Measurements from ENCODE around the gene KLHL25. TPM values are rescaled to one million over a fixed set of nuclear protein-coding genes. Genes with fewer than 3 reads are reported as not detected.
A peak's percentile ranks its signal among the peaks of the same experiment; 100 is the strongest.

The KLHL25 gene, protein sequence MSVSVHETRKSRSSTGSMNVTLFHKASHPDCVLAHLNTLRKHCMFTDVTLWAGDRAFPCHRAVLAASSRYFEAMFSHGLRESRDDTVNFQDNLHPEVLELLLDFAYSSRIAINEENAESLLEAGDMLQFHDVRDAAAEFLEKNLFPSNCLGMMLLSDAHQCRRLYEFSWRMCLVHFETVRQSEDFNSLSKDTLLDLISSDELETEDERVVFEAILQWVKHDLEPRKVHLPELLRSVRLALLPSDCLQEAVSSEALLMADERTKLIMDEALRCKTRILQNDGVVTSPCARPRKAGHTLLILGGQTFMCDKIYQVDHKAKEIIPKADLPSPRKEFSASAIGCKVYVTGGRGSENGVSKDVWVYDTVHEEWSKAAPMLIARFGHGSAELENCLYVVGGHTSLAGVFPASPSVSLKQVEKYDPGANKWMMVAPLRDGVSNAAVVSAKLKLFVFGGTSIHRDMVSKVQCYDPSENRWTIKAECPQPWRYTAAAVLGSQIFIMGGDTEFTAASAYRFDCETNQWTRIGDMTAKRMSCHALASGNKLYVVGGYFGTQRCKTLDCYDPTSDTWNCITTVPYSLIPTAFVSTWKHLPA
- 1 to 10 TPM; 5.3 to 5.7 TPM for total RNA-seq

DNA sequence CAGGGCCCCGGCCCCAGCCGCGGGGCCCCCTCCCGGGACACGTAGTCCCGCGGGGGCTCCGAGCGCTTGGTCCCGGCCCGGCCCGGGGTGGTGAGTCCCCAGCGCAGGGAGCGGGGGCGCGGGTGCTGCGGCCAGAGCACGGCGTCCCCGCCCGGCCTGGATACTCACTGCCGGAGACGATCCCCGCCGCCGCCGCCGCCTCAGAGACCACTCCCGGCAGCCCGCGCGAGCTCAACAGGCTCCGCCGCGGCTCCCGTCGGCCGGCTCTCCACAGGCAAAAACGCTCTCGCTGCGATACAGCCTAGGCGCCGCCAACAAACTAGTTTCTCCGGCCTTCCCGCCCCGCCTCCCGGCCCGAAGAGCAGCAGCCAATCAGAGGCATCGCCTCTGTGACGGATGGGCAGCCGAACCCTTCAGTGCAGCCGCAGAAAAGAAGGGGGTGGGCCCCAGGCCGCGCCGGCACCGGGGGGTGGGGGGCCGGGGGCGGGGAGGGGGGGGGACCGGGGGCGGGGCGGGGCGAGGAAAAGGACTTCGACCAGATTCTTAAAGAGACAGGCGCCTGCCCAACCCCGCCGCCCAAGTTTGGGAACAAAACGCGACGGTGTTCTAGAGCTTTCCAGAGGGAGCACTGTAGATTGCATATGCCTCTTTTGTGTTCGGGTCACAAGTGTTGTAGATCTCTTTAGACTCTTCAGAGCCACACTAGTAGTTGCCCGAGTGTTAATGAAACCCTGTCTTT is at the start of gene KLHL25:
Gene KLHL25, minus strand, starts transcription at position 328 of the 739 bp plus-strand sequence. CDS start 25,115 bp downstream, outside the sequence.
- DNase-seq = peak; percentile 95
- ChIA-PET POLR2A (interaction anchor here (1.5 kb wide), 1 partner anchor 148 kb away, joined by 3 read pairs; no protein-coding TSS in a partner anchor), CTCF (interaction anchor here (1.0 to 1.5 kb wide), 2 partner anchors 45 to 60 kb away, joined by 3 to 4 read pairs; no protein-coding TSS in a partner anchor)
- H3K36me3 Mint-ChIP-seq = no peaks in the 10 kb centered on the region
- H3K9me3 Mint-ChIP-seq = no peaks in the 10 kb centered on the region
- peaks cover 32% of the 10 kb centered on the region for H3K4me1 Mint-ChIP-seq (ENCODE audit: low read depth)
- peak within 1 kb of the TSS; percentile 74 for H3K27ac Mint-ChIP-seq
- H3K27me3 Mint-ChIP-seq = no peaks in the 10 kb centered on the region
- peak within 1 kb of the TSS; percentile 90 for H3K4me3 Mint-ChIP-seq
- intact Hi-C loops (cut with micrococcal nuclease) = loop anchor here (1.0 to 5.0 kb wide), 5 partner anchors 46 to 812 kb away; partner anchors contain the start of genes AKAP13 and PDE8A

- intact Hi-C loops (cut with micrococcal nuclease) = loop anchor here (1.0 to 5.0 kb wide), 4 partner anchors 46 to 354 kb away; partner anchors contain the start of gene KLHL25
- ChIA-PET CTCF (interaction anchor here (0.5 to 6.6 kb wide), 26 partner anchors 8 to 545 kb away, joined by 3 to 92 read pairs (median 5); no protein-coding TSS in a partner anchor), POLR2A (no interaction called here)
- Mint-ChIP-seq H3K27me3 (peaks cover 5% of the 10 kb centered on the region), H3K4me1 (ENCODE audit: low read depth) (peaks cover 3% of the 10 kb centered on the region), H3K27ac (no peak overlapping the region), H3K9me3 (no peaks in the 10 kb centered on the region), H3K4me3 (no peak overlapping the region), H3K36me3 (no peaks in the 10 kb centered on the region)
- DNase-seq = no peak
Observed at GRCh38 chr15:85840802-85841152, 46.1 kb upstream of the KLHL25 start.

DNA sequence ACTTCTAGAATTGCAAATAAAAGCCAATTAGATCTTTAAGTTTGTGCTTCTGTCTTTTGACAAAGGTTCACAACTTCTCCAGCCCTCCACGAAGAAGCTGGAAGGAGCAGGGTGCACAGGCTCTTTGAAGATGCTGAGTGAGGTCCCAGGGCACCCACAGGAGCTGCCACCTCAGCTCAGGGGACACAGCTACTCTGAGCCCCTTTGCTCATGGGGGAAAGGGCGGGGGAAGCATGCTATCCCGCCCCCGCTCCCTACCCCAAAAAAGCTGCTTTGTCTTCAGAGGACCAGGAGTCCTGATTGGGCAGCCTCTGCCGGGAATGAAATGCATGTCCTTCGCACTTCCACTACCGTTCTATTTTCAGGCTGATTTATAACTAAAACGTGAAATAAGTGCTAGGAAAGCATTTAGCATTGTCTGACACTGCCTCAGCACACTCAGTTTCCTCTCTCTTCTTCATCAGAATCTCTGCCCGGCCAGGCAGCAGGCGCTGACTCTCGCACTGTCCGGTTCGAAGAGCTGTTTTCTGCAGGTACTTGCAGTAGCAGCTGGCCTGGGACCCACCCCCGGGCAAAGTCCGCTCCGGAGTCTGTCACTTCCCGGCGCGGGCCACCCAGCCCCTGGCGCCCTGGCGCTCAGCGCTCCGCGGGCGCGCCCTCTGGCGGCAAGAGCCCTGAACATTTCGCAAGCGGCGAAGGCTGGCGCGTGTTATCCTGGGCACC is 45.5 kb upstream of the KLHL25 start:
- peaks cover 5% of the 10 kb centered on the region for H3K27me3 Mint-ChIP-seq
- H3K9me3 Mint-ChIP-seq = no peaks in the 10 kb centered on the region
- ChIA-PET CTCF (interaction anchor here (0.6 to 6.6 kb wide), 32 partner anchors 10 to 544 kb away, joined by 3 to 92 read pairs (median 4); partner anchors contain the start of gene KLHL25), POLR2A (no interaction called here)
- peaks cover 3% of the 10 kb centered on the region for H3K4me1 Mint-ChIP-seq (ENCODE audit: low read depth)
- H3K27ac Mint-ChIP-seq = no peak overlapping the region
- no peaks in the 10 kb centered on the region for H3K36me3 Mint-ChIP-seq
- peak overlapping the region; percentile 54 for H3K4me3 Mint-ChIP-seq
- DNase-seq = peak; percentile 88
- intact Hi-C loops (cut with micrococcal nuclease) = loop anchor here (1.0 to 5.0 kb wide), 4 partner anchors 45 to 354 kb away; partner anchors contain the start of gene KLHL25

- POLR2A ChIA-PET = no interaction called here
- H3K4me1 Mint-ChIP-seq (ENCODE audit: low read depth) = peaks cover 3% of the 10 kb centered on the region
- CTCF ChIA-PET = interaction anchor here (0.8 to 6.6 kb wide), 24 partner anchors 9 to 543 kb away, joined by 3 to 92 read pairs (median 4); partner anchors contain the start of gene KLHL25
- no peaks in the 10 kb centered on the region for H3K9me3 Mint-ChIP-seq
- peaks cover 3% of the 10 kb centered on the region for H3K27me3 Mint-ChIP-seq
- intact Hi-C loops (cut with micrococcal nuclease) = loop anchor here (1.0 to 10.0 kb wide), 5 partner anchors 45 to 545 kb away; partner anchors contain the start of gene KLHL25
- DNase-seq = no peak
- no peaks in the 10 kb centered on the region for H3K36me3 Mint-ChIP-seq
- H3K27ac Mint-ChIP-seq = no peak overlapping the region
- H3K4me3 Mint-ChIP-seq = no peak overlapping the region
Observed at GRCh38 chr15:85839643-85840042, 44.9 kb upstream of the KLHL25 start.

DNA sequence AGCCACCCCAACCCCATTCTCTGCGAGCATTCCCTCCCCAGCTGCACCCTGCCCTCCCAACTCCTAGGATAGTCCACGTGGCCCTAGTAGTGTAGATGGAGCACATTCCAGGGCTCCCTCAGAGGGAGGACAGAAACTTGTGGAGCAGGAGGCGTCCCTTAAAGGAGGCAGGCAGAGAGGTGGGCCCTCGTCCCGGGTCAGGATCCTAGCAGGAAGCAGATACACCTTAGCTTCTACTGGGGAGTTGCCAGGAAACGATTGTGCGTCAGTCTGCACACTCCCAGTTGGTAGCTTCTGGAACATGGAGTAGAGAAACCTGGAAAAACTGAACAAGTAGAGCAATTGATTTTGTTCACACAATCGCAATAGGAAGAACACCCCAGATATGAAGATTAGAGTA is 43.9 kb upstream of the KLHL25 start:
- H3K27me3 Mint-ChIP-seq = peaks cover 3% of the 10 kb centered on the region
- H3K9me3 Mint-ChIP-seq = no peaks in the 10 kb centered on the region
- H3K4me1 Mint-ChIP-seq (ENCODE audit: low read depth) = peaks cover 3% of the 10 kb centered on the region
- H3K27ac Mint-ChIP-seq = no peak overlapping the region
- ChIA-PET POLR2A (no interaction called here), CTCF (interaction anchor here (1.5 to 6.6 kb wide), 2 partner anchors 109 to 355 kb away, joined by 3 to 92 read pairs; no protein-coding TSS in a partner anchor)
- no peak for DNase-seq
- intact Hi-C loops (cut with micrococcal nuclease) = loop anchor here (10.0 kb wide), 1 partner anchor 544 kb away; no protein-coding TSS in a partner anchor
- H3K36me3 Mint-ChIP-seq = no peaks in the 10 kb centered on the region
- H3K4me3 Mint-ChIP-seq = no peak overlapping the region

GRCh38 chr15:85837881-85838280 is 43.2 kb upstream of the KLHL25 start:
- Mint-ChIP-seq H3K27ac (no peak overlapping the region), H3K27me3 (peaks cover 3% of the 10 kb centered on the region), H3K36me3 (no peaks in the 10 kb centered on the region), H3K4me3 (no peak overlapping the region), H3K9me3 (no peaks in the 10 kb centered on the region), H3K4me1 (ENCODE audit: low read depth) (peaks cover 3% of the 10 kb centered on the region)
- ChIA-PET POLR2A (no interaction called here), CTCF (interaction anchor here (6.6 kb wide), 1 partner anchor 108 kb away, joined by 92 read pairs; no protein-coding TSS in a partner anchor)
- intact Hi-C loops (cut with micrococcal nuclease) = loop anchor here (10.0 kb wide), 1 partner anchor 543 kb away; no protein-coding TSS in a partner anchor
- no peak for DNase-seq

- intact Hi-C loops (cut with micrococcal nuclease) = loop anchor here (10.0 kb wide), 1 partner anchor 542 kb away; no protein-coding TSS in a partner anchor
- H3K27me3 Mint-ChIP-seq = peaks cover 3% of the 10 kb centered on the region
- no peaks in the 10 kb centered on the region for H3K9me3 Mint-ChIP-seq
- ChIA-PET CTCF (interaction anchor here (1.3 to 6.6 kb wide), 2 partner anchors 13 to 107 kb away, joined by 3 to 92 read pairs; no protein-coding TSS in a partner anchor), POLR2A (no interaction called here)
- H3K4me3 Mint-ChIP-seq = no peak overlapping the region
- no peaks in the 10 kb centered on the region for H3K36me3 Mint-ChIP-seq
- H3K4me1 Mint-ChIP-seq (ENCODE audit: low read depth) = peaks cover 3% of the 10 kb centered on the region
- DNase-seq = no peak
- no peak overlapping the region for H3K27ac Mint-ChIP-seq
Observed at GRCh38 chr15:85837011-85837433, 42.3 kb upstream of the KLHL25 start.

DNA sequence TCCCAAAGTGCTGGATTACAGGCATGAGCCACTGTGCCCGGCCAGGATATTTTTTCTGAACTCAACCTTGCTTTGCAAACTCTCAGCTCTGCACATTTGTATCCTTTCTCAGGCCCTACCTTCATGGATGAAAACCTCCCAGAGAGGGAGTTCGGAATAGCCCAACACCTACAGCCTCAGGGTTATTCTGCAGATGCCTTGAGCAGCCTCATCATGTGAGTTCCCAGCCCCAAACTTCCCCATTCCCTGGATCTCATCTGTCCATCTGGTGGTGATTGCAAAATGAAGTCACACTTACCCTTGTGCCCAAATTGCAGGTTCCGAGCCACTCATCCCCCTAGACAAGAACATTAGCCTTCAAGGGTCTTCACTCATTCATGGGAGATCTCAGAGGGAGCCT is 39.9 kb upstream of the KLHL25 start:
- Mint-ChIP-seq H3K27me3 (peaks cover 3% of the 10 kb centered on the region), H3K9me3 (no peaks in the 10 kb centered on the region), H3K4me3 (no peak overlapping the region), H3K27ac (no peak overlapping the region), H3K36me3 (no peaks in the 10 kb centered on the region), H3K4me1 (ENCODE audit: low read depth) (no peaks in the 10 kb centered on the region)
- intact Hi-C loops (cut with micrococcal nuclease) = loop anchor here (10.0 kb wide), 1 partner anchor 540 kb away; no protein-coding TSS in a partner anchor
- ChIA-PET POLR2A (no interaction called here), CTCF (no interaction called here)
- DNase-seq = no peak

DNA sequence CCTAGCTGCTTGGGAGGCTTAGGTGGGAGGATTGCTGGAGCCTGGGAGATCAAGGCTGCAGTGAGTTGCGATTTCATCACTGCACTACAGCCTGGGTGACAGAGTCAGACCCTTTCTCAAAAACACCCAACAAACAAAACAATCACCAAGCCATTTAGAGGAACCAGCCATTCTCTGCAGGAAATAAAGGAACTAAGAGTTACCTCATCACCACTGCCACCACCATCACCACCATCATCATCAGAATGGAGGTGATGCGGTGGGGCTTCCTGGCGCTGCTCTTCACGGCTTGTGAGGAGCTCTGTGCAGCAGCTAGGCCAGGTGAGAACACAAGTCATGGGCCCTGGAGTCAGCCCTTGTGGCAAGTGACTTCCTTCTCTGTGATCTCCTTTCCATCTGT is 37.7 kb upstream of the KLHL25 start:
- Mint-ChIP-seq H3K4me3 (no peak overlapping the region), H3K27me3 (peaks cover 3% of the 10 kb centered on the region), H3K4me1 (ENCODE audit: low read depth) (no peaks in the 10 kb centered on the region), H3K9me3 (no peaks in the 10 kb centered on the region), H3K36me3 (no peaks in the 10 kb centered on the region), H3K27ac (no peak overlapping the region)
- ChIA-PET CTCF (interaction anchor here (1.0 to 1.4 kb wide), 4 partner anchors 9 to 536 kb away, joined by 3 to 7 read pairs (median 5); no protein-coding TSS in a partner anchor), POLR2A (no interaction called here)
- no peak for DNase-seq
- intact Hi-C loops (cut with micrococcal nuclease) = loop anchor here (10.0 kb wide), 1 partner anchor 538 kb away; no protein-coding TSS in a partner anchor

DNA sequence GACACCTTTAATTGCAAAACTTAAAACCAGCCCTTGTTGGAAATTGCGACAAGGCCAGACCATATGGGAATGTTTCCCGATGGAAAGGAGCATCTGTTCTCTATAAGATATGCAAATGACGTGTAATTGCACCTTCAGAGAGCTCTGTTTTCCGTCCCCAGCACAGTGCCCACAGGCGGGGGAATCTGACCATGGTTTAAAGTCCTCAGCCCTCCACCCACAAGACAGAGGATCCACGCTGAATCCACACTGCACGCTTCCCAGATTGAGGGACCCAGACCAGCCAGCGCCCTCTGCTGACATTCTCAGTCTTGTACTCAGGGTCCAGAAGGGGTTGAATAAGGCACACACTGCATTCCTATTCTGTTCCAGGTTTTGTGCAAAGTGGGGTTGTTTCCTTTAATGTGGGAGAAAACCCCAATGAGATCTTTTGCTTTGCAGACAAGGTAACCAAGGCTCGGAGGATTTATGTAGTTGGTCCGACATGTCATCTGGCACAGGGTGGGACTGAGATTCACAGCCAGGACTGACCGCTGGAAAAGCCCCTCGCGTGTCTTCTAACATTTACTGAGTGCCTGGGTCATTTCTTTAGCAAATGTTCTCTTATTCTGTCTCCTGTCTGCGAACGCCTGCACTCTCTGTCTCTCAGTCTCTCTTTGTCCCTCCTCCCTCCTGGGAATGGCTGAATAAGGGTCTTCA is 36.8 kb upstream of the KLHL25 start:
- Mint-ChIP-seq H3K9me3 (no peaks in the 10 kb centered on the region), H3K27ac (no peak overlapping the region), H3K36me3 (no peaks in the 10 kb centered on the region), H3K4me3 (no peak overlapping the region), H3K27me3 (peaks cover 3% of the 10 kb centered on the region), H3K4me1 (ENCODE audit: low read depth) (no peaks in the 10 kb centered on the region)
- intact Hi-C loops (cut with micrococcal nuclease) = loop anchor here (2.0 to 10.0 kb wide), 2 partner anchors 101 to 537 kb away; no protein-coding TSS in a partner anchor
- CTCF ChIA-PET = interaction anchor here (0.9 to 1.4 kb wide), 7 partner anchors 9 to 536 kb away, joined by 3 to 7 read pairs (median 3); no protein-coding TSS in a partner anchor
- peak; percentile 56 for DNase-seq
- POLR2A ChIA-PET = no interaction called here
